GM20431 (cell line): ENCODE results near the gene MVD.

Source experiments
- in situ Hi-C: fragments of 300-500 bp; cut with MseI, MboI; formaldehyde crosslinking; loops from one replicate; pipeline ENCODE4 v1.15.0; 2020; ENCODE audit warnings: low sequenced_read_pairs; ENCODE audit not compliant: unreplicated experiment

MVD gene

GRCh38 chr16:88646345-88647034 lies 16.4 kb downstream of the MVD start:
- in situ Hi-C loops = no loop called here

- in situ Hi-C loops = no loop called here
Observed at GRCh38 chr16:88645941-88646340, 16.9 kb downstream of the MVD start.

GRCh38 chr16:88645455-88645854 lies 17.4 kb downstream of the MVD start:
- in situ Hi-C loops = no loop called here

- in situ Hi-C loops = no loop called here
Observed at GRCh38 chr16:88643644-88643932, 19.3 kb downstream of the MVD start.

- in situ Hi-C loops = no loop called here
Observed at GRCh38 chr16:88642881-88643643, 19.8 kb downstream of the MVD start.

GRCh38 chr16:88640498-88641247 lies 22.2 kb downstream of the MVD start:
- in situ Hi-C loops = no loop called here

- in situ Hi-C loops = no loop called here
Observed at GRCh38 chr16:88640039-88640495, 22.8 kb downstream of the MVD start.

- in situ Hi-C loops = no loop called here
Observed at GRCh38 chr16:88639231-88640038, 23.5 kb downstream of the MVD start.

GRCh38 chr16:88638323-88639230 lies 24.3 kb downstream of the MVD start, which contains the start of gene IL17C:
Gene IL17C, plus strand, starts transcription at chr16:88638572. Its CDS starts 70 bp downstream, at chr16:88638642.
- in situ Hi-C loops = no loop called here

- in situ Hi-C loops = no loop called here
Observed at GRCh38 chr16:88636488-88637265, 26.2 kb downstream of the MVD start.

- in situ Hi-C loops = no loop called here
Observed at GRCh38 chr16:88635671-88636319, 27.1 kb downstream of the MVD start.

GRCh38 chr16:88634994-88635670 lies 27.8 kb downstream of the MVD start:
- in situ Hi-C loops = no loop called here

GRCh38 chr16:88634141-88634993 lies 28.5 kb downstream of the MVD start:
- in situ Hi-C loops = no loop called here

- in situ Hi-C loops = no loop called here
Observed at GRCh38 chr16:88633684-88634140, 29.2 kb downstream of the MVD start.

- in situ Hi-C loops = no loop called here
Observed at GRCh38 chr16:88632587-88632930, 30.3 kb downstream of the MVD start.

- in situ Hi-C loops = no loop called here
Observed at GRCh38 chr16:88631920-88632586, 30.8 kb downstream of the MVD start.
